ENCODE data around the gene KCNH4. TPM values are rescaled to one million over a fixed set of nuclear protein-coding genes. Genes with fewer than 3 reads are reported as not detected.

The KCNH4 gene
- total and polyA plus RNA-seq, 11 donors, result 0.07 to 0.28 (median 0.11) TPM; not detected in 1

GRCh38 chr17:42200706-42201457 is 19.9 kb upstream of the KCNH4 start:
- DNase-seq (peak; percentile 57 to 82 (median 73)), ATAC-seq (peak; percentile 88 to 96 (median 96))
- Histone ChIP-seq H3K4me3 (no peak overlapping the region), H3K9me3 (no peaks in the 10 kb centered on the region), H3K36me3 (peaks cover 0 to 67% (median 52%) of the 10 kb centered on the region in 9 donors), H3K4me1 (peaks cover 0 to 14% (median 9%) of the 10 kb centered on the region in 12 donors), H3K27me3 (no peaks in the 10 kb centered on the region), H3K27ac (peak overlapping the region in 7 of 12 donors; percentile 12 to 50 (median 24))
- intact Hi-C loops (cut with DNase I), result no loop called here
- WGBS, 4 donors, result 35 to 44% (median 41%) methylated on average over 14 of the region's 14 CpGs
- no peak for TF ChIP-seq CTCF (IDR thresholded peaks at IDR 0.05)
- TF ChIP-seq POLR2A (IDR thresholded peaks at IDR 0.05), result no peak

DNA sequence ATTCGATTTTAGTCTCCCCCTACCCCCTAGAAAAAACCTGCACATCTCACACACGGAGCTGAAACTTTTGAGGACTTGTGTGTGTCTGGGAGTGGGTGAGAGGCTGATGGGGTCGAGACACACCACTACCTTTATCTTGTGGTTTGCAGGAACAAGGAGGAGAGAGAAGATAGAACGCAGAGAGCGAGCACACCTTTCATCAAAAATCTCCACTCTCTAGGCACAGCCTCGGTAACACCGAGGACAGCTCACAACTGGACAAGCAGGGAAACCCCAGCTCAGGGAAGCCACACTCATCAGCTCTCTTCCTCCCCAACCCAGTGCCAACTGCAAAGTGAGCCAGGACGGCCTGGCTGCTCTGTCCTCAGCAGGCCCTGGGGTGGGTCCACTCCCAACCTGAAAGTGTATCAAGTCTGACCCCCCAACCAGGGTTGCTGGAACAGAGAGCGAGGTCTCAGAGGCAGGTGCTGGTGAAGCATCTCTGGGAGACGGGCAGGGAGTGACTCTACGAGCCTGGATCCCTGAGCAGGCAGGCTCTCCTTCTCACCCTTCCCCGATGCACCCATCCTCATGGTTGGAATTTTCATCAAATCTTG is 18.6 kb upstream of the KCNH4 start:
- no peak for ATAC-seq

GRCh38 chr17:42198897-42199296 is 18.0 kb upstream of the KCNH4 start:
- Histone ChIP-seq H3K27me3 (no peaks in the 10 kb centered on the region), H3K4me1 (peaks cover 0 to 20% (median 12%) of the 10 kb centered on the region in 12 donors), H3K27ac (peak overlapping the region in 2 of 12 donors; percentile 21 to 66), H3K36me3 (peaks cover 0 to 47% (median 32%) of the 10 kb centered on the region in 9 donors), H3K4me3 (no peak overlapping the region), H3K9me3 (no peaks in the 10 kb centered on the region)
- WGBS, 4 donors, result 81 to 89% (median 83%) methylated on average over 4 of the region's 4 CpGs
- no peak for DNase-seq
- no peak for TF ChIP-seq POLR2A (IDR thresholded peaks at IDR 0.05)
- no peak for TF ChIP-seq CTCF (IDR thresholded peaks at IDR 0.05)
- intact Hi-C loops (cut with DNase I), result loop anchor here in 1 of 10 donors (10.0 kb wide), 1 partner anchor 86 kb away; the partner anchor contains the start of gene STAT5A
- ATAC-seq, result no peak

More for the DNA sequence above, 18.6 kb upstream of the KCNH4 start:
- intact Hi-C loops (cut with DNase I), result loop anchor here in 1 of 10 donors (10.0 kb wide), 1 partner anchor 85 kb away; the partner anchor contains the start of gene STAT5A
- peak overlapping the region in 1 of 12 donors; percentile 66 for H3K27ac ChIP-seq
- peaks cover 0 to 53% (median 39%) of the 10 kb centered on the region in 9 donors for H3K36me3 ChIP-seq
- no peaks in the 10 kb centered on the region for H3K9me3 ChIP-seq
- H3K4me3 ChIP-seq, result no peak overlapping the region
- H3K4me1 ChIP-seq, result peaks cover 0 to 17% (median 11%) of the 10 kb centered on the region in 12 donors
- DNase-seq, result no peak
- no peak for TF ChIP-seq CTCF (IDR thresholded peaks at IDR 0.05)
- no peak for TF ChIP-seq POLR2A (IDR thresholded peaks at IDR 0.05)
- WGBS, 4 donors, result 76 to 84% (median 78%) methylated on average over 11 to 12 of the region's 12 CpGs
- H3K27me3 ChIP-seq, result no peaks in the 10 kb centered on the region

DNA sequence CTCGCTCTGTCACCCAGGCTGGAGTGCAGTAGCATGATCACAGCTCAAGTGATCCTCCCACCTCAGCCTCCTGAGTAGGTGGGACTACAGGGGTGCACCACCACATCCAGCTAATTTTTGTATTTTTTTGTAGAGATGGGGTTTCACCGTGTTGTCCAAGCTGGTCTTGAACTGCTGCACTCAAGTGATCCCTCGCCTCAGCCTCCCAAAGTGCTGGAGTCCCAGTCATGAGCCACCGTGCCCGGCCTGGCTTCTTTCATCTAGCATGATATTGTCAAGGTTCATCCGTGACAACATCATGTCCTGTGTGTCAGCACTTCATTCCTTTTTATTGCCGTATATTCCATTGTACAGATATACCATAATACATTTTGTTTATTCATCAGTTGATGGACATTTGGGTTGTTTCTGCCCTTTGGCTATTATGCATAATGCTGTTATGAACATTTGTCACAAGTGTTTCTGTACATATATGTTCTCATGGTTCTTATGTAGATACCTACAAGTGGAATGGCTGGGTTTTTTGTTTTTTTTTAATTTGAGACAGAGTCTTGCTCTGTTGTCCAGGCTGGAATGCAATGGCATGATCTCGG is 16.7 kb upstream of the KCNH4 start:
- no peak for ATAC-seq

More for the DNA sequence above, 16.7 kb upstream of the KCNH4 start:
- Histone ChIP-seq H3K36me3 (peaks cover 0 to 35% (median 20%) of the 10 kb centered on the region in 9 donors), H3K9me3 (no peaks in the 10 kb centered on the region), H3K27ac (no peak overlapping the region), H3K27me3 (no peaks in the 10 kb centered on the region), H3K4me3 (no peak overlapping the region), H3K4me1 (peaks cover 4 to 32% (median 22%) of the 10 kb centered on the region in 12 donors)
- intact Hi-C loops (cut with DNase I), result loop anchor here in 1 of 10 donors (10.0 kb wide), 1 partner anchor 87 kb away; the partner anchor contains the start of gene STAT5A
- TF ChIP-seq POLR2A (IDR thresholded peaks at IDR 0.05) (no peak), CTCF (IDR thresholded peaks at IDR 0.05) (no peak)
- WGBS, 4 donors, result 92 to 93% (median 93%) methylated on average over 8 of the region's 8 CpGs
- no peak for DNase-seq

Measured in heart left ventricle (tissue), 16 donors.